GM12874 (cell line): Measurements from ENCODE around the gene HPGDS.

ENCODE experiments used
- TF ChIP-seq, protein P1 (sequence below): IDR thresholded peaks from 2 replicates; pipeline ENCODE4 v1.5.1; 2011; ENCODE audit warnings: low read depth, mild to moderate bottlenecking, control low read depth, low read length, moderate library complexity; ENCODE audit not compliant: insufficient read depth

The HPGDS gene

DNA sequence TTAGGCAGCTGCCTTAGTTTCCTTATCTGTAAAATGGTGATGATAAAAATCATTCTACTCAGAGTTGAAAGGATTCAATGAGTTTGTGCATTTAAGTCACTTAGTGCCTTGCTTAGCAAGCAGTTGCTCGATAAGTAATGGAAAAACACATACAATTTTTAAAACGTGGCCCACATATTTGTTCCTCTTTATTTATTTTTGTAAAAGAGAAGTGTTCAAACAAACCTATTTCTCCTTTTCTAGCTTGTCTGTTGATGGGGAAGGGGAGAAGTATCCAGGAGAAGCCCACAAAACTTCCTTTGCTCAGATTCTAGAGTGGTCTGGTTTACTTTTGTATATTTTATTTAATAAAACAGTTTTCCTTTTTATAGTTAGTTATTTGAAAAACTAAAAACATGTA lies 3.3 kb upstream of the HPGDS start:
- TF ChIP-seq, protein P1, sequence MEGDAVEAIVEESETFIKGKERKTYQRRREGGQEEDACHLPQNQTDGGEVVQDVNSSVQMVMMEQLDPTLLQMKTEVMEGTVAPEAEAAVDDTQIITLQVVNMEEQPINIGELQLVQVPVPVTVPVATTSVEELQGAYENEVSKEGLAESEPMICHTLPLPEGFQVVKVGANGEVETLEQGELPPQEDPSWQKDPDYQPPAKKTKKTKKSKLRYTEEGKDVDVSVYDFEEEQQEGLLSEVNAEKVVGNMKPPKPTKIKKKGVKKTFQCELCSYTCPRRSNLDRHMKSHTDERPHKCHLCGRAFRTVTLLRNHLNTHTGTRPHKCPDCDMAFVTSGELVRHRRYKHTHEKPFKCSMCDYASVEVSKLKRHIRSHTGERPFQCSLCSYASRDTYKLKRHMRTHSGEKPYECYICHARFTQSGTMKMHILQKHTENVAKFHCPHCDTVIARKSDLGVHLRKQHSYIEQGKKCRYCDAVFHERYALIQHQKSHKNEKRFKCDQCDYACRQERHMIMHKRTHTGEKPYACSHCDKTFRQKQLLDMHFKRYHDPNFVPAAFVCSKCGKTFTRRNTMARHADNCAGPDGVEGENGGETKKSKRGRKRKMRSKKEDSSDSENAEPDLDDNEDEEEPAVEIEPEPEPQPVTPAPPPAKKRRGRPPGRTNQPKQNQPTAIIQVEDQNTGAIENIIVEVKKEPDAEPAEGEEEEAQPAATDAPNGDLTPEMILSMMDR: no peak

DNA sequence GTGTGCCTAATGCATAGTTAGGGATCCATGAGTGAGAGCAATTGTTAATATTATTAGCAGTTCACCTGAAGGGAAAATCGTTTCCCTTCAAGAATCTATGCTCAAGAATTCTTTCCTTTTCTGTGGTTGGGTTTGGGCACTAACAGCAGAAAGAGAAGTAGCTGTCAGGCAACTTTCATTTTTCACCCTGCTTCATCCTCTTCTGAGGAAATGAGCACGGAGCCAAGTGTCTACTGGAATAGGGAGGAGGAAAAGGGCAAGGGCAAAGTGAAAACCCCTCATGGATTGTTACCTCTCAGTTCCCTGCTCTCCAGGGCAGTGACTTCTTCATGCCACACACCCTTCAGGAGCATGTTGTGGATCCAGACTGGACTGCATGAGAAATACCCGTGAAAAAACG lies 2.6 kb upstream of the HPGDS start:
- TF ChIP-seq, protein P1: no peak

DNA sequence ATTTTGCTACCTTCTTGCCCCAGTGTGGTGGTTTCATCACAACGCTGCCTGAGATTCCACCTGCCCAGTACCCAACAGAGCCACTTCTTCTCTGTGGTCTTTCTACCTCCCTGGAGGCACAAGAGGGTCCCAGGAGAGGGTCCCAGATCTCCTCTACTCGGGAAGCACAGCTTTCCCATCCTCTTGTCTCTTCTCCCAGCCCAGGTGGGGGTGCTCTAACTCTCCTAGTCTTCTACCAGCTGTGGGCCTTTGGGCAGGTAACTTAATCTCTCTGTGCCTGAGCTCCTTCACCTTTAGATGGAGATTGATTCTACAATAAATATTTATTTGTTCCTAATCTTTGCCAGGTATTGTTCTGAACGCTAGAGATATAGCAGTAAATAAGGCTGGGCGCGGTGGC lies 1.8 kb upstream of the HPGDS start:
- TF ChIP-seq, protein P1: no peak

DNA sequence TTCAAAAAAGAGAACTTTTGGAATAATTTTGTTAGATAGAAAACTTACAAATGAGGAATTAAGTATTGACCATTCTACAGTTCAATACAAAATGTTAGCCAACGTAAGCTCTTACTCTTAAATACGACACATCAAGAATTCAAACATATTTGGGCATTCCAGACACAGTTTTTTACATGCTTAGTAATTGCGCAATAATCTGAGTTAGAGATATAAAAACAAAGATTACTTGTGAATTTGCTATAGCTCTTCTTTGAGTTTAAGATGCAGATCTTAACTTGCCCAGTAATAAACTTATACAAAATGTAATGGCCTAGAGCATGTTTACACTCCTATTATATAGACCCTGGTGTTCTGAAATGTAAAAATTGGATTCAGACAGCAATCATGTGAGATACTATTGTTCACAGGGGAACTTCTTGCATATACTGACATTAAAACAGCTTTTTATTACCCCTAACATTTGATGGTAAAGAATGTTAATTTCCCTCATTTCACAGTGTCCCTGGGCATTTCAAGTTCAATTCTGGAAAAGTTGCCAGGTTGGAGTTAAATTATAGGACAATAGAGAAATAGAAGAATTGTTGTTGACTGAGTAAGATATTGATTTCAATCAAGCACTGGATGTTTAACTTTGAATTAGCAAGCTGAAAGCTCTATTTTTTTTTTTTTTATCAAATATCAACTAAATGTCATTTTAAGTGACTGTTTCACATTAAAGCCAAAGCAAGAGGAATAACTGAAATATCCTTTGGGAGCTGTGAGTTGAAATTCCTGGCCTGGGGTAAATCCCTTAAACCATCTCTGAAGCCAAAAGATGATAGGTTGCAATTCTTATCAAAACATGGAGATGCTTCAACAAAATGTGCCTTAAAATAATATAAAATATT lies 910 bp downstream of the HPGDS start:
- TF ChIP-seq, protein P1: no peak

DNA sequence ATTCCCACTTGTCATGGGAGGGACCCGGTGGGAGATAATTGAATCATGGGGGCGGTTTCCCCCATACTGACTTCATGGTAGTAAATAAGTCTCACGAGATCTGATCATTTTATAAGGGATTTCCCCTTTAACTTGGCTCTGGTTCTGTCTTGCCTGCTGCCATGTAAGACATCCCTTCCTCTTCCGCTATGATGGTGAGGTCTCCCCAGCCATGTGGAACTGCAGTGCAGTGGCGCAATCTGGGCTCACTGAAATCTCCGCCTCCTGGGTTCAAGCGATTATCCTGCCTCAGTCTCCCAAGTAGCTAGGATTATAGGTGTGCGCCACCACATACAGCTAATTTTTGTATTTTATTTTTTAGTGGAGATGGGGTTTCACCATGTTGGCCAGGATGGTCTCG lies 2.9 kb downstream of the HPGDS start:
- TF ChIP-seq, protein P1: no peak

DNA sequence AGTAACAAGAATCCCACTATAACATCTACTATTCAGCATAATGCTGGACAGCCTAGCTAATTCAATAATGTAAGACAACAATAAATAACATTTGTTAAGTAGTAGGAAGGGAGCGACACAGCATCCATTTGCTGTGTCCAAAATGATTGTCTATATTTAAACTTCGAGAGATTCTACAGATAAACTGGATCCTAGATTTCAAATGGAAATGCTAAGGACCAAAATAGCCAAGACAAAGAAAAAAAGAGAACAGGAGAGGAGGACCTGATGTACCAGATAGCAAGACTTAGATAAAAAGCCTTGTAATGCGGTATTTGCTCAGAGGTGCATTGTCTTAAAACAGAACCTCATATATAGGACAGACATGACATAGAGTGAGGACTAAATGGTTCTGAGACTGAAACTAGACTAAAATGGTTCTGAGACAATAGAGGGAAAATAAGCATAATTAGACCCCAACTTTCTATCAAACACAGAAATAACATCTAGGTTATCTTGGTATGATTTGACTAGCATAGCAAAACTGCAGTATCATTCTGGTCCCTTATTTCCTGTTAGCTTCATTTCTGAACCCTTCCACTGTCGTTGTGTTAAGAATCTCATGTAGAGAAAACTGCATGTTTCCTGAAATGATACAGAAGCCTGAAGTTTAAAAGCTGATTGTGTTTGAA lies 3.8 kb downstream of the HPGDS start:
- TF ChIP-seq, protein P1: no peak

DNA sequence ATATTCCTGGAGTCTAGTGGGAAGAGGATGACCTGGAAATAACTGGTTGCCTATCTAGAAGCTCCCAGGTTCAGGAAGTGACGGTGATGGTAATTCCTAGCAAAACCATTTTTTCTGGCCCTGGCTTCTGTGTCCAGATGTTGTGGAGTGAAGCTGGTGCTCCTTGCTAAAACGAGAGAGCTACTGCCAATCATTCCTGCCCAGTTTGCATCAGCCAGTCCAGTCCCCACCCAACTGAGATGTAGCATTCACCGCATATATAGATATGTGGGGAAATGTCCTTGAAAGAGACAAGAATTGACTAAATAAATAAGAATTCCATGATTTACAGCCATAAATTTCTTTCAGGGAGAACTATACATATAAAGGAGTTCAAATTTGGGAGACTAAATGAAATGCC lies 6.3 kb downstream of the HPGDS start:
- TF ChIP-seq, protein P1: no peak
